ENCODE results near the gene ZBTB21.

DNA sequence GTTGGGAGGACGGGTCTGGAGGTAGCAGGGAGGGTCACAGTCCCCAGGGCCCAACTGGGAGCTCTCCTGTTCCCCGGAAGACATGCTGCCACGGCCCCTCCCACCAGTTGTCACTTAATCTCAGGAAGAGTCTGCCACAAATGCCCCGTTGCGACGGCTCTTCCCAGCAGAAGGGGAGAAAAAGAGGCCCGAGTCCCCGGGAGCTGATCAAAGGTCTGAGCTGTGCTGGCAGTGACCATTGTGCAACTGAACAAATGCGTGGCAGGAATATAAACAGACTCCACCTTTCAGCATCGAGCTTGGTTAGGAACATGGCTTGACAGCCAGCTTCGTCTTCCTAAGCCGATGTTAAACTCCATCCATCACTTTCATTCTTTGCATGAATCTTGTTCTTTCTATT, 27.8 kb upstream of the ZBTB21 start:
- TF ChIP-seq POLR2A (IDR thresholded peaks at IDR 0.05; ENCODE audit: control extremely low read depth in 1 of 2, low read depth in 2 of 2, low read length in 2 of 2) (no peak), POLR2AphosphoS5 (IDR thresholded peaks at IDR 0.05; ENCODE audit: low read depth, low read length) (no peak), MAX (IDR thresholded peaks at IDR 0.05) (no peak), TCF12 (IDR thresholded peaks at IDR 0.05; ENCODE audit: low read depth, low read length) (no peak), RAD21 (IDR thresholded peaks at IDR 0.05 in 1 of 2, conservative IDR thresholded peaks at IDR 0.05 in 1 of 2; ENCODE audit: low read depth in 2 of 2, low read length in 2 of 2) (no peak), EP300 (IDR thresholded peaks at IDR 0.05; ENCODE audit: borderline replicate concordance in 1 of 2, low read depth in 2 of 2, low read length in 2 of 2) (no peak), TAF1 (IDR thresholded peaks at IDR 0.05; ENCODE audit: low read depth, low read length) (no peak), TEAD4 (IDR thresholded peaks at IDR 0.05; ENCODE audit: low read depth, low read length) (no peak), CEBPB (IDR thresholded peaks at IDR 0.05; ENCODE audit: low read depth, low read length) (no peak), CHD2 (IDR thresholded peaks at IDR 0.05; ENCODE audit: low read length) (no peak), EZH2 (IDR thresholded peaks at IDR 0.05; ENCODE audit: low read depth, low read length, severe bottlenecking) (no peak), RNF2 (IDR thresholded peaks at IDR 0.05; ENCODE audit: borderline replicate concordance, low read depth, low read length, missing control alignments, poor library complexity, severe bottlenecking) (no peak)
- TF ChIP-seq, protein P1, sequence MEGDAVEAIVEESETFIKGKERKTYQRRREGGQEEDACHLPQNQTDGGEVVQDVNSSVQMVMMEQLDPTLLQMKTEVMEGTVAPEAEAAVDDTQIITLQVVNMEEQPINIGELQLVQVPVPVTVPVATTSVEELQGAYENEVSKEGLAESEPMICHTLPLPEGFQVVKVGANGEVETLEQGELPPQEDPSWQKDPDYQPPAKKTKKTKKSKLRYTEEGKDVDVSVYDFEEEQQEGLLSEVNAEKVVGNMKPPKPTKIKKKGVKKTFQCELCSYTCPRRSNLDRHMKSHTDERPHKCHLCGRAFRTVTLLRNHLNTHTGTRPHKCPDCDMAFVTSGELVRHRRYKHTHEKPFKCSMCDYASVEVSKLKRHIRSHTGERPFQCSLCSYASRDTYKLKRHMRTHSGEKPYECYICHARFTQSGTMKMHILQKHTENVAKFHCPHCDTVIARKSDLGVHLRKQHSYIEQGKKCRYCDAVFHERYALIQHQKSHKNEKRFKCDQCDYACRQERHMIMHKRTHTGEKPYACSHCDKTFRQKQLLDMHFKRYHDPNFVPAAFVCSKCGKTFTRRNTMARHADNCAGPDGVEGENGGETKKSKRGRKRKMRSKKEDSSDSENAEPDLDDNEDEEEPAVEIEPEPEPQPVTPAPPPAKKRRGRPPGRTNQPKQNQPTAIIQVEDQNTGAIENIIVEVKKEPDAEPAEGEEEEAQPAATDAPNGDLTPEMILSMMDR (IDR thresholded peaks at IDR 0.05; ENCODE audit: control extremely low read depth in 1 of 3, insufficient read depth in 1 of 3, low read depth in 1 of 3, low read length in 3 of 3): no peak
- TF ChIP-seq, protein P2, sequence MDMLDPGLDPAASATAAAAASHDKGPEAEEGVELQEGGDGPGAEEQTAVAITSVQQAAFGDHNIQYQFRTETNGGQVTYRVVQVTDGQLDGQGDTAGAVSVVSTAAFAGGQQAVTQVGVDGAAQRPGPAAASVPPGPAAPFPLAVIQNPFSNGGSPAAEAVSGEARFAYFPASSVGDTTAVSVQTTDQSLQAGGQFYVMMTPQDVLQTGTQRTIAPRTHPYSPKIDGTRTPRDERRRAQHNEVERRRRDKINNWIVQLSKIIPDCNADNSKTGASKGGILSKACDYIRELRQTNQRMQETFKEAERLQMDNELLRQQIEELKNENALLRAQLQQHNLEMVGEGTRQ (IDR thresholded peaks at IDR 0.05; ENCODE audit: low read length): no peak
